Left lung (tissue), 10 donors: ENCODE data around the gene PALM. TPM values are rescaled to one million over a fixed set of nuclear protein-coding genes. Genes with fewer than 3 reads are reported as not detected.

Source experiments
- ATAC-seq: fragments of 200-7000 bp; cut with Tn5 transposase; one replicate; pipeline ENCODE4 v1.9.1; 2020; ENCODE audit warnings: moderate library complexity
- DNase-seq, 4 donors: peaks; one replicate each; pipeline ENCODE4 v3.0.0-alpha.2; 2013 to 2020
- H3K27ac ChIP-seq, 2 donors: fragments of 200-600 bp; sonication (generic) in 1 of 2; one replicate each; pipeline versions ENCODE4 v1.5.0 to v1.8.0; 2020 to 2021
- H3K27me3 ChIP-seq, 2 donors: fragments of 200-600 bp; sonication (generic) in 1 of 2; one replicate each; pipeline versions ENCODE4 v1.5.0 to v1.8.0; 2020 to 2021
- H3K36me3 ChIP-seq, 2 donors: fragments of 200-600 bp; sonication (generic) in 1 of 2; one replicate each; pipeline versions ENCODE4 v1.5.0 to v1.8.0; 2020 to 2021
- H3K4me1 ChIP-seq, 2 donors: fragments of 200-600 bp; one replicate each; pipeline ENCODE4 v1.8.0; 2021
- H3K4me3 ChIP-seq, 2 donors: fragments of 200-600 bp; sonication (generic) in 1 of 2; one replicate each; pipeline versions ENCODE4 v1.5.0 to v1.8.0; 2020 to 2021; ENCODE audit warnings: mild to moderate bottlenecking in 1 of 2
- H3K9me3 ChIP-seq, 2 donors: fragments of 200-600 bp; sonication (generic) in 1 of 2; one replicate each; pipeline versions ENCODE4 v1.5.0 to v1.8.0; 2020 to 2021
- CTCF ChIP-seq, 2 donors: fragments of 200-600 bp; sonication (generic) in 1 of 2; IDR thresholded peaks; one replicate each; pipeline versions ENCODE4 v1.5.0 to v1.8.0; 2021; ENCODE audit warnings: antibody characterized with exemption in 2 of 2
- intact Hi-C, 2 donors: fragments of 100-400 bp; cut with DNase I; formaldehyde crosslinking; loops; one replicate each; pipeline versions ENCODE4 v1.11.2 to v1.14.2; 2022
- polyA plus RNA-seq, 6 donors: library from polyadenylated mRNA; unstranded; fragments of 120-200 nt; gene quantifications; one replicate each; pipeline ENCODE4 v1.2.1, GENCODE V29; 2013; ENCODE audit not compliant: insufficient read length in 6 of 6
- total RNA-seq, 2 donors: library from RNA; stranded (reverse); fragmentation: NEBNext Ultra II Directional; extraction: Animal tissue kit (Norgen Biotek cat#: 25700); gene quantifications; one replicate each; pipeline ENCODE4 v1.2.1, GENCODE V29; 2021
- donor health status: DM: no; HTN: yes; CAD: no.
- donor health status: DM: no; HTN: no; CAD: no.

Gene PALM
- total and polyA plus RNA-seq, 8 donors, result 30.2 to 59.7 (median 39.8) TPM

GRCh38 chr19:687569-688166 is 21.1 kb upstream of the PALM start:
- H3K27ac ChIP-seq, result no peak overlapping the region
- H3K36me3 ChIP-seq, result no peaks in the 10 kb centered on the region
- DNase-seq (no peak), ATAC-seq (no peak)
- no peaks in the 10 kb centered on the region for H3K4me1 ChIP-seq
- TF ChIP-seq CTCF (IDR thresholded peaks at IDR 0.05), result no peak
- H3K9me3 ChIP-seq, result no peaks in the 10 kb centered on the region
- H3K27me3 ChIP-seq, result no peaks in the 10 kb centered on the region
- intact Hi-C loops, result no loop called here
- H3K4me3 ChIP-seq, result no peak overlapping the region

GRCh38 chr19:688214-688613 is 20.5 kb upstream of the PALM start:
- ATAC-seq (no peak), DNase-seq (no peak)
- no peaks in the 10 kb centered on the region for H3K4me1 ChIP-seq
- intact Hi-C loops, result no loop called here
- no peaks in the 10 kb centered on the region for H3K36me3 ChIP-seq
- no peak for TF ChIP-seq CTCF (IDR thresholded peaks at IDR 0.05)
- no peak overlapping the region for H3K27ac ChIP-seq
- H3K9me3 ChIP-seq, result no peaks in the 10 kb centered on the region
- H3K4me3 ChIP-seq, result no peak overlapping the region
- no peaks in the 10 kb centered on the region for H3K27me3 ChIP-seq

- no peak for ATAC-seq
- Histone ChIP-seq H3K36me3 (no peaks in the 10 kb centered on the region), H3K27me3 (no peaks in the 10 kb centered on the region), H3K9me3 (no peaks in the 10 kb centered on the region), H3K4me1 (no peaks in the 10 kb centered on the region), H3K27ac (no peak overlapping the region), H3K4me3 (no peak overlapping the region)
- DNase-seq, result no peak
- intact Hi-C loops, result no loop called here
- no peak for TF ChIP-seq CTCF (IDR thresholded peaks at IDR 0.05)
Observed at GRCh38 chr19:688992-689391, 19.7 kb upstream of the PALM start.

- Histone ChIP-seq H3K9me3 (no peaks in the 10 kb centered on the region), H3K36me3 (no peaks in the 10 kb centered on the region), H3K4me1 (peaks cover 0 to 9% of the 10 kb centered on the region in 2 donors), H3K4me3 (no peak overlapping the region), H3K27ac (no peak overlapping the region), H3K27me3 (peaks cover 0 to 10% of the 10 kb centered on the region in 2 donors)
- intact Hi-C loops, result no loop called here
- no peak for TF ChIP-seq CTCF (IDR thresholded peaks at IDR 0.05)
- DNase-seq (no peak), ATAC-seq (no peak)
Observed at GRCh38 chr19:690203-690602, 18.5 kb upstream of the PALM start.

GRCh38 chr19:694481-695351 is 14.0 kb upstream of the PALM start:
- ATAC-seq, result no peak
- TF ChIP-seq CTCF (IDR thresholded peaks at IDR 0.05), result no peak
- intact Hi-C loops, result no loop called here
- no peak for DNase-seq
- peaks cover 0 to 19% of the 10 kb centered on the region in 2 donors for H3K27me3 ChIP-seq
- no peak overlapping the region for H3K4me3 ChIP-seq
- no peaks in the 10 kb centered on the region for H3K36me3 ChIP-seq
- no peaks in the 10 kb centered on the region for H3K9me3 ChIP-seq
- H3K27ac ChIP-seq, result no peak overlapping the region
- H3K4me1 ChIP-seq, result peaks cover 0 to 26% of the 10 kb centered on the region in 2 donors
